GM21786 (cell line): ENCODE results near the gene TMEM221.
A peak's percentile ranks its signal among the peaks of the same experiment; 100 is the strongest.

Experiments used
- ATAC-seq: cut with Tn5 transposase; IDR thresholded peaks from one replicate; pipeline ENCODE4 v1.9.1; 2021; ENCODE audit not compliant: unreplicated experiment

Gene TMEM221

GRCh38 chr19:17406046-17406886 is 42.2 kb downstream of the TMEM221 start:
- peak; percentile 11 for ATAC-seq

GRCh38 chr19:17405250-17406045 is 43.0 kb downstream of the TMEM221 start, which contains the start of gene BST2:
TSS of gene BST2 (minus strand) at chr19:17405630. CDS start at chr19:17405575, 55 bp downstream.
- peak; percentile 75 for ATAC-seq

- ATAC-seq, result peak; percentile 29
Measured at GRCh38 chr19:17404621-17405249, 43.7 kb downstream of the TMEM221 start.

GRCh38 chr19:17404015-17404414 is 44.5 kb downstream of the TMEM221 start:
- no peak for ATAC-seq

- no peak for ATAC-seq
Measured at GRCh38 chr19:17402982-17403855, 45.2 kb downstream of the TMEM221 start.

GRCh38 chr19:17401628-17402027 is 46.8 kb downstream of the TMEM221 start:
- ATAC-seq, result no peak

- ATAC-seq, result no peak
Measured at GRCh38 chr19:17398902-17399527, 49.5 kb downstream of the TMEM221 start.

- no peak for ATAC-seq
Measured at GRCh38 chr19:17394891-17395415, 53.5 kb downstream of the TMEM221 start.

- no peak for ATAC-seq
Measured at GRCh38 chr19:17393914-17394313, 54.6 kb downstream of the TMEM221 start, which contains the start of gene CCDC194. TSS of gene CCDC194 (minus strand) at chr19:17394196. CDS start at chr19:17394158, 38 bp downstream.

- no peak for ATAC-seq
Measured at GRCh38 chr19:17393002-17393401, 55.5 kb downstream of the TMEM221 start.

GRCh38 chr19:17391371-17392151 is 56.9 kb downstream of the TMEM221 start:
- ATAC-seq, result no peak

GRCh38 chr19:17390665-17391370 is 57.6 kb downstream of the TMEM221 start:
- ATAC-seq, result peak; percentile 70

- ATAC-seq, result no peak
Measured at GRCh38 chr19:17389957-17390664, 58.4 kb downstream of the TMEM221 start.

GRCh38 chr19:17389288-17389687 is 59.2 kb downstream of the TMEM221 start:
- no peak for ATAC-seq

- no peak for ATAC-seq
Measured at GRCh38 chr19:17385878-17386611, 62.4 kb downstream of the TMEM221 start.
